Skeletal muscle satellite cell (primary cell): ENCODE results near the gene BARHL1.

ENCODE experiments used
- H3K27me3 ChIP-seq: 2 replicates; pipeline ENCODE4 v1.7.0; 2013; ENCODE audit warnings: low read length; ENCODE audit not compliant: control insufficient read depth, insufficient read depth
- H3K36me3 ChIP-seq: 2 replicates; pipeline ENCODE4 v1.7.0; 2013; ENCODE audit warnings: mild to moderate bottlenecking, control low read depth, low read length; ENCODE audit not compliant: insufficient read depth
- H3K4me1 ChIP-seq: 2 replicates; pipeline ENCODE4 v1.7.0; 2013; ENCODE audit warnings: low read length; ENCODE audit not compliant: control insufficient read depth, insufficient read depth
- H3K4me2 ChIP-seq: 2 replicates; pipeline ENCODE4 v1.7.0; 2013; ENCODE audit warnings: mild to moderate bottlenecking, low read length
- H3K4me3 ChIP-seq: 2 replicates; pipeline ENCODE4 v1.7.0; 2013; ENCODE audit warnings: low read length
- H3K9ac ChIP-seq: 2 replicates; pipeline ENCODE4 v1.7.0; 2013; ENCODE audit warnings: mild to moderate bottlenecking, low read depth, low read length, moderate library complexity
- H3K9me3 ChIP-seq: replicated peaks from 2 replicates; pipeline ENCODE4 v1.7.0; 2013; ENCODE audit warnings: mild to moderate bottlenecking, control low read depth, low read length

BARHL1 gene

GRCh38 chr9:132578367-132578932 is 4.0 kb upstream of the BARHL1 start:
- Histone ChIP-seq H3K36me3 (no peaks in the 10 kb centered on the region), H3K4me2 (no peak overlapping the region), H3K27me3 (peaks cover 80% of the 10 kb centered on the region), H3K4me1 (peaks cover 6% of the 10 kb centered on the region), H3K9ac (no peak overlapping the region), H3K4me3 (no peak overlapping the region), H3K9me3 (no peaks in the 10 kb centered on the region)

- Histone ChIP-seq H3K4me2 (no peak overlapping the region), H3K4me3 (no peak overlapping the region), H3K9ac (no peak overlapping the region), H3K4me1 (peaks cover 6% of the 10 kb centered on the region), H3K9me3 (no peaks in the 10 kb centered on the region), H3K36me3 (no peaks in the 10 kb centered on the region), H3K27me3 (peaks cover 89% of the 10 kb centered on the region)
These were observed 3.0 kb upstream of the BARHL1 start for GRCh38 chr9:132579427-132579798.

- no peaks in the 10 kb centered on the region for H3K9me3 ChIP-seq
- no peak overlapping the region for H3K4me3 ChIP-seq
- peaks cover 96% of the 10 kb centered on the region for H3K27me3 ChIP-seq
- no peaks in the 10 kb centered on the region for H3K36me3 ChIP-seq
- H3K9ac ChIP-seq = no peak overlapping the region
- no peak overlapping the region for H3K4me2 ChIP-seq
- H3K4me1 ChIP-seq = peaks cover 6% of the 10 kb centered on the region
These were observed 579 bp downstream of the BARHL1 start for GRCh38 chr9:132582786-132583583.

GRCh38 chr9:132583584-132584304 is 1.3 kb downstream of the BARHL1 start:
- Histone ChIP-seq H3K9me3 (no peaks in the 10 kb centered on the region), H3K4me1 (peaks cover 6% of the 10 kb centered on the region), H3K4me3 (no peak overlapping the region), H3K9ac (no peak overlapping the region), H3K36me3 (no peaks in the 10 kb centered on the region), H3K27me3 (peaks cover 96% of the 10 kb centered on the region), H3K4me2 (no peak overlapping the region)

- peaks cover 96% of the 10 kb centered on the region for H3K27me3 ChIP-seq
- no peaks in the 10 kb centered on the region for H3K36me3 ChIP-seq
- H3K9ac ChIP-seq = no peak overlapping the region
- no peaks in the 10 kb centered on the region for H3K9me3 ChIP-seq
- H3K4me2 ChIP-seq = no peak overlapping the region
- H3K4me3 ChIP-seq = no peak overlapping the region
- H3K4me1 ChIP-seq = peaks cover 6% of the 10 kb centered on the region
These were observed 2.5 kb downstream of the BARHL1 start for GRCh38 chr9:132584601-132585560.

- H3K27me3 ChIP-seq = peaks cover 96% of the 10 kb centered on the region
- H3K9ac ChIP-seq = no peak overlapping the region
- H3K4me3 ChIP-seq = no peak overlapping the region
- H3K9me3 ChIP-seq = no peaks in the 10 kb centered on the region
- no peaks in the 10 kb centered on the region for H3K36me3 ChIP-seq
- peaks cover 6% of the 10 kb centered on the region for H3K4me1 ChIP-seq
- H3K4me2 ChIP-seq = no peak overlapping the region
These were observed 3.8 kb downstream of the BARHL1 start for GRCh38 chr9:132585954-132586829.

GRCh38 chr9:132586830-132587591 is 4.6 kb downstream of the BARHL1 start:
- no peaks in the 10 kb centered on the region for H3K4me1 ChIP-seq
- no peak overlapping the region for H3K4me2 ChIP-seq
- H3K4me3 ChIP-seq = no peak overlapping the region
- H3K36me3 ChIP-seq = no peaks in the 10 kb centered on the region
- H3K9me3 ChIP-seq = no peaks in the 10 kb centered on the region
- H3K27me3 ChIP-seq = peaks cover 94% of the 10 kb centered on the region
- H3K9ac ChIP-seq = no peak overlapping the region

- Histone ChIP-seq H3K9ac (no peak overlapping the region), H3K4me3 (no peak overlapping the region), H3K4me1 (no peaks in the 10 kb centered on the region), H3K9me3 (no peaks in the 10 kb centered on the region), H3K4me2 (no peak overlapping the region), H3K27me3 (peaks cover 94% of the 10 kb centered on the region), H3K36me3 (no peaks in the 10 kb centered on the region)
These were observed 5.2 kb downstream of the BARHL1 start for GRCh38 chr9:132587592-132587955.

GRCh38 chr9:132588098-132588497 is 5.7 kb downstream of the BARHL1 start:
- no peak overlapping the region for H3K9ac ChIP-seq
- no peaks in the 10 kb centered on the region for H3K9me3 ChIP-seq

More at GRCh38 chr9:132588098-132588497, 5.7 kb downstream of the BARHL1 start:
- no peak overlapping the region for H3K4me3 ChIP-seq
- H3K4me1 ChIP-seq = no peaks in the 10 kb centered on the region
- H3K27me3 ChIP-seq = peaks cover 89% of the 10 kb centered on the region
- no peak overlapping the region for H3K4me2 ChIP-seq
- H3K36me3 ChIP-seq = peaks cover 2% of the 10 kb centered on the region
